ENCODE data around the gene KDM6B.

DNA sequence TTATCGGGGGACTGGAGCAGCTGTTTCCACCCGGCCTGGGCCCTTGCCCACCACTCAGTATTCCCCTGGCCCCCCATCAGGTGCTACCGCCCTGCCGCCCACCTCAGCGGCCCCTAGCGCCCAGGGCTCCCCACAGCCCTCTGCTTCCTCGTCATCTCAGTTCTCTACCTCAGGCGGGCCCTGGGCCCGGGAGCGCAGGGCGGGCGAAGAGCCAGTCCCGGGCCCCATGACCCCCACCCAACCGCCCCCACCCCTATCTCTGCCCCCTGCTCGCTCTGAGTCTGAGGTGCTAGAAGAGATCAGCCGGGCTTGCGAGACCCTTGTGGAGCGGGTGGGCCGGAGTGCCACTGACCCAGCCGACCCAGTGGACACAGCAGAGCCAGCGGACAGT lies 14.7 kb downstream of the KDM6B start:
- TF ChIP-seq CTCF (IDR thresholded peaks at IDR 0.05) (no peak), EP300 (IDR thresholded peaks at IDR 0.05) (no peak), POLR2A (IDR thresholded peaks at IDR 0.05) (no peak)
